K562 (cell line): ENCODE measurements around the gene APCDD1. TPM values are rescaled to one million over a fixed set of nuclear protein-coding genes. Genes with fewer than 3 reads are reported as not detected.

Source experiments
- CBFA2T3 ChIP-seq: fragments of 450-650 bp; IDR thresholded peaks from 2 replicates; pipeline ENCODE4 v1.6.1; 2017
- CBX1 ChIP-seq: sonication (generic); IDR thresholded peaks from 2 replicates; pipeline ENCODE4 v1.6.1; 2016; ENCODE audit warnings: antibody characterized with exemption, low read depth, mild to moderate bottlenecking
- CREM ChIP-seq: IDR thresholded peaks from 2 replicates; pipeline ENCODE4 v1.6.1; 2014; ENCODE audit warnings: antibody characterized with exemption, low read depth
- CTCF ChIP-seq, 3 experiments: IDR thresholded peaks in 2 of 3; conservative IDR thresholded peaks in 1 of 3; 2 replicates each; pipeline ENCODE4 v1.5.1; 2011 to 2012; ENCODE audit warnings: low read length in 3 of 3, mild to moderate bottlenecking in 3 of 3, control low read depth in 2 of 3, improper control_type of control experiment in 1 of 3, inconsistent platforms in 1 of 3, low read depth in 1 of 3, mixed read lengths in 1 of 3, moderate library complexity in 1 of 3; ENCODE audit not compliant: insufficient read depth in 2 of 3
- EWSR1 ChIP-seq: fragments of 450-650 bp; IDR thresholded peaks from 2 replicates; pipeline ENCODE4 v1.6.1; 2018; ENCODE audit warnings: borderline replicate concordance, mild to moderate bottlenecking, low read depth, moderate library complexity; ENCODE audit not compliant: partially characterized antibody
- FOXP4 ChIP-seq: sonication (generic); formaldehyde crosslinking; IDR thresholded peaks from 2 replicates; pipeline ENCODE4 v1.8.0; 2022; ENCODE audit warnings: mild to moderate bottlenecking, missing genetic modification reagents, borderline replicate concordance
- GTF2F1 ChIP-seq: IDR thresholded peaks from 2 replicates; pipeline ENCODE4 v1.6.1; 2011; ENCODE audit warnings: low read depth, low read length, improper control_type of control experiment
- MCM7 ChIP-seq, 2 experiments: fragments of 450-650 bp; IDR thresholded peaks; 2 replicates each; pipeline ENCODE4 v1.6.1; 2016 to 2018
- PML ChIP-seq: IDR thresholded peaks from 2 replicates; pipeline ENCODE4 v1.6.1; 2012; ENCODE audit warnings: low read length, inconsistent platforms
- TCF7 ChIP-seq: sonication (generic); IDR thresholded peaks from 2 replicates; pipeline ENCODE4 v1.6.1; 2016; ENCODE audit warnings: antibody characterized with exemption, borderline replicate concordance
- WHSC1 ChIP-seq: IDR thresholded peaks from one replicate; pipeline ENCODE4 v1.6.1; 2012; ENCODE audit warnings: low read length, control low read depth, inconsistent platforms
- ZBTB11 ChIP-seq, 3 experiments: fragments of 200-800 bp in 1 of 3; fragments of 250-450 bp in 1 of 3; fragments of 450-650 bp in 1 of 3; sonication (Bioruptor Pico) in 1 of 3; sonication (Bioruptor generic) in 1 of 3; formaldehyde crosslinking in 1 of 3; IDR thresholded peaks; 2 replicates each; pipeline versions ENCODE4 v1.6.1 to v1.8.0; 2016 to 2022; ENCODE audit warnings: mild to moderate bottlenecking in 2 of 3, missing genetic modification characterization in 2 of 3, missing compliant biosample characterization in 1 of 3, moderate library complexity in 1 of 3
- ZNF408 ChIP-seq: fragments of 250-450 bp; sonication (Bioruptor Pico); IDR thresholded peaks from 2 replicates; pipeline ENCODE4 v1.4.0; 2020; ENCODE audit warnings: low read depth, mild to moderate bottlenecking, moderate library complexity
- ZNF785 ChIP-seq: fragments of 250-450 bp; sonication (Bioruptor Pico); IDR thresholded peaks from 2 replicates; pipeline ENCODE4 v1.4.0; 2020; ENCODE audit warnings: mild to moderate bottlenecking
- polyA plus RNA-seq, 8 experiments: library from polyadenylated mRNA; depleted of rRNA in 4 of 8; stranded (reverse) in 5 of 8; unstranded in 3 of 8; fragments of >200 nt; fragmentation: Nextera tagmentation in 2 of 8; fragmentation: Illumina TruSeq in 1 of 8; extraction: Ambion mirVana in 2 of 8; extraction: Trizol in 1 of 8; gene quantifications; 2 replicates each; pipeline versions ENCODE4 v1.2.1 to v1.2.3, GENCODE V29; 2011 to 2014; ENCODE audit warnings: inconsistent platforms in 1 of 8, missing spikeins in 1 of 8
- total RNA-seq, 7 experiments: library from RNA; depleted of rRNA in 6 of 7; stranded (reverse); fragments of >200 nt in 6 of 7; fragmentation: Illumina TruSeq in 2 of 7; extraction: Trizol in 2 of 7; gene quantifications; 2 replicates each; pipeline versions ENCODE4 v1.2.1 to v1.2.3, GENCODE V29; 2011 to 2021; ENCODE audit warnings: low replicate concordance in 1 of 7

APCDD1 gene
- total and polyA plus RNA-seq, 9 of the 15 experiments (the other 6 are each of a cell fraction or from before 2014, with no cell fraction given): 0.07 TPM; not detected in 8

- TF ChIP-seq CTCF (IDR thresholded peaks at IDR 0.05 in 2 of 3, conservative IDR thresholded peaks at IDR 0.05 in 1 of 3; ENCODE audit: insufficient read depth in 2 of 3, low read depth in 1 of 3, low read length in 3 of 3) (peak in 1 of 3 experiments; percentile 13; a peak in 1 of 6 replicates), MCM7 (IDR thresholded peaks at IDR 0.05) (no peak), WHSC1 (no peak), CBX1 (peak; percentile 89), ZNF408 (CRISPR knock-in tag) (no peak), GTF2F1 (0 out of 2 replicates have a peak, but pooled peaks have one; percentile 50), CREM (peak; percentile 89), ZNF785 (CRISPR knock-in tag) (no peak), FOXP4 (no peak), EWSR1 (no peak), PML (peak; percentile 19; the same call in 1 of the 2 replicates), CBFA2T3 (no peak), TCF7 (no peak), ZBTB11 (CRISPR knock-in tag; IDR thresholded peaks at IDR 0.05) (peak in 2 of 3 experiments; percentile 63 to 77; a peak in 3 of 6 replicates)
Measured at GRCh38 chr18:10525697-10526560, 71.5 kb downstream of the APCDD1 start, which contains the start of gene NAPG (continued).
